Mesenteric fat pad (tissue), 1 donor: ENCODE data around the gene PRKCQ. TPM values are rescaled to one million over a fixed set of nuclear protein-coding genes. Genes with fewer than 3 reads are reported as not detected.
A peak's percentile ranks its signal among the peaks of the same experiment; 100 is the strongest.
"Not testable (repeated sequence)": the region's sequence is repeated elsewhere in the genome, so short reads cannot be mapped to it uniquely, and the experiment has no call there.

Source experiments
- DNase-seq: peaks from one replicate; pipeline ENCODE4 v3.0.0-alpha.2; 2020; ENCODE audit warnings: low spot score
- total RNA-seq: library from RNA; stranded (reverse); fragmentation: NEBNext Ultra II Directional; extraction: Animal tissue kit (Norgen Biotek cat#: 25700); gene quantifications from one replicate; pipeline ENCODE4 v1.2.1, GENCODE V29; 2021
- donor health status: DM: yes; HTN: yes; CAD: no.

The PRKCQ gene
- total RNA-seq, 1 donor from 2014 or later: 0.35 TPM

DNA sequence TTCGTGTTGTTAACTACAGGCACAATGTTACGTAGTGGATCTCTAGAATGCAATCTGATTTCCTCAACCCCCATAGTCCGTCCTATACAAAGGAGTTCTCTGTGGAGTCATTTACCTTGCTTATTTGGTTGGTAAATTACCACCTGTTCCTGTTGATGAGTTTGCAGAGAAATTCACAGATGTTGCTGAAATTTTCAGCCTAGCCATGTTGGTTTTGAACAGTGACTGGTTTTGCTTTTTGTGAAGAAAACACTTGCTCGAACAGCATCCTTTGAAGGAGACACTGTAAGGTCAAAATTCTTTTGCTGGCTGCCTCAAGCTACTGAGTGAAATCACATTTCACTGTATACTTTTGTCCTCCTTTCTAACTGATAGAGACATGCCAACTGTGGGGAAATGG lies 15.4 kb upstream of the PRKCQ start:
- DNase-seq: no peak

DNA sequence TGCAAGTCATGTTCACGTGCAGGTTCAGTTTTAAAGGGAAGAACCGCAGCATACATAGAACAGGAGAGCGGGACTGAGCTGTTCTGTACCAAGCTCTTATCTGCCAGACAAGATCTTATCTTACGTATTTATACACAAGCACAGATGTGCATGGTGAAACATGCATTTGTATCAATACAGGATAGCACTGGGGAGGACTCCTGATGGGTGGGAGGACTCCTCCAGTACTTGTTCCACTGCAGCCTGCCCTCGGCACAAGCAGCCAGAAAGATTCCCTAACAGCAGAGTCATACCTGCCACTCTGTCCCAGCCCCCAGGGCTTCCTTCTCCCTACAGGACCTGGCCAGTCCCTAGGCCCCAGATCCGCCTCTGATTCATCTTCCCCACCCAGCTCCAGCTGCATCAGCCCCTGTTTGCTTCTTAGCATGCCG lies 13.2 kb upstream of the PRKCQ start:
- DNase-seq: no peak

DNA sequence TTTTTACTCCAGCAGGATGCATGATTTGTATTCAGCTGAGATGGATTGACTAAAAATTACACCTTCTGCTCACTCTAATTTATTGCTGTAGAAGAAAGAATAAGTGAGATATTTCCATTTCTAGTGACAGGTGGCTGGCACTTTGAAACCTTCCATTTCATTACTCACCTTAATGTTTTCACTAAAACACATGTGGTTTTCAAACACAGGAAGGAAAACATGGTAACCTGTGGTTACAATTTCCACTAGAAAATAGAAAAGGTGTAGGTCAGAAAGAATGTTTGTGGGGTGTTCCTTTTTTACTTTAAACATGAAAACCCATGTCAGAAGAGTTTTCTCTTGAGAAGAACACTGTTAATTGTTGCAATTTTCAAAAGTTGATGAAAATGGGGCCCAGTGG lies 12.0 kb upstream of the PRKCQ start:
- no peak for DNase-seq

DNA sequence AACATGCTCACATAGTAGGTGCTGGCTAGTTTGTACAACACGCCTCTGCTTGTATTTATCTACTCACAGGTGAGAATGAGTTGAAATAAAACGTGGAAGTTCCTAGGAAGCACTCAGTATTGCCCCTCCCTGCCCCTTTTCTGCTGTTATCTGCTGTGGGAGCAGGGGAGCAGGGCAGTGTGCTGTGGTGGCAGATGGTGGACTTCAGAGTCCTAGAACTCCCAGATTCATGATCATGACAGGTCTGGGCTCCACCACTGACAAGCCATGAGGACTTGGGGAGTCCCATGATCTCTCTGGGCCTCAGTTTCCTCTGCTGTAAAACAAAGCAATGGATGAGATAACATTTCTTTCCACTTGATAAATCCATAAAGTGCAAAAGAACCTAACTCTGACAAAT lies 11.6 kb upstream of the PRKCQ start:
- DNase-seq: no peak

- DNase-seq: no peak
Observed at GRCh38 chr10:6590100-6590499, 10.0 kb upstream of the PRKCQ start.

- no peak for DNase-seq
Observed at GRCh38 chr10:6589287-6590094, 9.4 kb upstream of the PRKCQ start.

GRCh38 chr10:6588845-6589244 lies 8.8 kb upstream of the PRKCQ start:
- DNase-seq: no peak

DNA sequence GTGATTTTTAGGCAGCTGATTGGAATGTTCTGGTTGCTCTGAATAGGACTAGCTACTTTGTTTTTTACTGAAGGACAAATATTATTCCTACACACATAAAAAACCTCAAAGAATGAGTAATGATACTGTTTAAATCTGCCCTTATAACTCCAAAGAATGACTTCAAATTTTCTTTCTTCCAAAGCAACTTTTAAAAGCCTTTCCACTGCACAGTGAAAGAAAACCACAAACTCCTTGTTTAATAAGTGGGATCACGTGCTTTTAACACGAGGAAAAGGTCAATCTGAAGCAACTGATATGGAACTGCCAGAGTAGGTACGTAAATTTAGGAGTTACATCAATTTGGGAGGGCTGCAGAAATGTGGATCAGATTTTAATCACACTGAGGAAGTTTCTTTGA lies 8.0 kb upstream of the PRKCQ start:
- no peak for DNase-seq

- DNase-seq: no peak
Observed at GRCh38 chr10:6586501-6586900, 6.4 kb upstream of the PRKCQ start.

DNA sequence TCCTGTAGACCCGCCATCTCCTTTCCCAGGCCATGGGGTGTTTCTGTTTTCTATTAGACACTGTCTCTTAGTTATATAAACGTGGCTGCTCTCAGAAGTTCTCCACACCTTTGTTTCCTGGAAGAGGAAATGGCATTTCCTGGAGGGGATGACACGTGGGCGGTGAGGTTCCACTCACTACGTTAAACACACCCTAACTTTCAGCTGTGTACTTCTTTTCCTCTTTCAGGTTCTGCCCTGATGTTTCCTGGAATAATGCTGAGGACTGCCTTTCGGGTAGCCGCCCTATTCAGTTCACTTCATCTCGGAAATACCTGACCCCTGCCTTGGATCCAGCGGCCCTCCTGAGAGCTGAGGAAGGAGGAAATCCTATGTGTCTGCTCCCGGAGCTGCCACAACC lies 3.4 kb upstream of the PRKCQ start:
- no peak for DNase-seq

DNA sequence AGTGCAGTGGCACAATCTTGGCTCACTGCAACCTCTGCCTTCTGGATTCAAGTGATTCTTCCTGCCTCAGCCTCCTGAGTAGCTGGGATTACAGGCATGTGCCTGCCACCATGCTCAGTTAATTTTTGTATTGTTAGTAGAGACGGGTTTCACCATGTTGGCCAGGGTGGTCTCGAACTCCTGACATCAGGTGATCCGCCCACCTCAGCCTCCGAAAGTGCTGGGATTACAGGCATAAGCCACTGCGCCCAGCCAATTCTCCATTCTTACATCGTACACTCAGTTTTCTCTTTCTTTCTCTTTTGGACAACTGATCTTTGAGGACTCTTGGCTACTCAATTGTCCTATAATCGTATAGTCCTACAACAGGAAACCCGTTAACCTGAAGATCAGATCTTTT lies 2.8 kb upstream of the PRKCQ start:
- DNase-seq: not testable (repeated sequence)

GRCh38 chr10:6582298-6582697 lies 2.2 kb upstream of the PRKCQ start:
- no peak for DNase-seq

DNA sequence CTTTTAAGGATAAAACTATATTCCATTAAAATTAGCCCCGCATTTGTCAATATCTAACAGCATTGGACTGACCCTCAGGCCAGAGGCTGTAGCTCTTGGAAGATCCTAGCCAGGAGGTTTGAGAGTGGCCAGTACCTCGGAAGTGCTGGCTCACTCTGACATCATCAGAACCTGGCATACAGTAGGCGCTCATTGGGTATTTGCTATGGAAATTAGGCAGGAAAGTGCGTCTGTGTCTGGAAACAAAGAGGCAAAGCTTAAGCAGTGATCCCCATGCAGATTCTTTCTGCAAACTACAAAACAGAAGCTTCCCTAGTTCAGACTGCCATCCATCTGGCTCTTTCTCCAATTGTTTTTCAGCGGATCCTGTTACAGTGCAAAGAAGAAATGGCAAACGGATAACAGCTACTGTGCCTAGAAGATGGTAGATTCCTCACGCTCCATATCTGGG lies 1.7 kb upstream of the PRKCQ start:
- no peak for DNase-seq

DNA sequence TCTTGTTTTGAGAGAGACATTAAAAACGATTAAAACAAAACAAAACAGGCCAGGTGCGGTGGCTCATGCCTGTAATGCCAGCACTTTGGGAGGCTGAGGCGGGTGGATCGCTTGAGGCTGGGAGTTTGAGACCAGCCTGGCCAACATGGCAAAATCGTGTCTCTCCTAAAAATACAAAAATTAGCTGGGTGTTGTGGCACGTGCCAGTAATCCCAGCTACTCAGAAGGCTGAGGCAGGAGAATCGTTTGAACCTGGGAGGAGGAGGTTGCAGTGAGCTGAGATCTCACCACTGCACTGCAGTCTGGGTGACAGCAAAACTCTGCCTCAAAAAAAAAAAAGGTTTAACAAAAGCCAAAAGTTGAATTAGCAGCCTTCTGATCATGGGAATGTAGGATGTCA lies 1.1 kb upstream of the PRKCQ start:
- not testable (repeated sequence) for DNase-seq

- DNase-seq: peak; percentile 93
Observed at GRCh38 chr10:6580279-6581029, 378 bp upstream of the PRKCQ start.

DNA sequence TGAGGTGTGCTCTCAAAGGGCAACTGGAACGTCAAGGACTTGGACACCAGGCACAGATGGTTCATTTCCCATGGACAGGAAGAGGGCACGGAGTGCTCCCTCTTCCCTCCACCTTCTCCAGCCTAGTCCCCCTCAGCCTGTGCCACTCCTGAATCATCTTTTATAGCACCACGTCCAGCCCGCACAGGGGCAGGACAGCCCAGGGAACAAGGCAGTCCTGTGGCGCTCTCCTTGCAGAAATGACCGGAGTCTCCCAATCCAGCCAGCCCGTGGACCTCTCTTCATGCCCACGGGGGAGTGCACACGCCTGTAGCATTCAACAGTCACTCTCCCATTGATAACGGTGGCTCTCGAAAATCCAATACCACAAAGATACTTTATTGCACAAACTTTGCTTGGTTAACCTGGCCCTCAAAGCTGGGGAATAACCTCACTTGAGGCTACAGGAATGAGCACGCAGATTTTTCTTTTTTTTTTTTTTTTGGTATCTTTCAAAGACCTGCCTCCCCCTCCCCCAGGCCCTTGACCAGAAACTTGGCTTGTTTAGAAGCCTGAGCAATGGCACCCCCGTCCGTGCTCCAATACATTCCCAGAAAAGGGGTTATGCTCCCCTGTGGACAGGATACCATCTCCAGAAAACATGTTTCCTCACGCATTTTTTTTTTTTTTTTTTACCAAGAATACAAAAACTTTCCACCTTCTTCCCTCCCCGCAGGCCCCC lies 733 bp downstream of the PRKCQ start:
- no peak for DNase-seq

- no peak for DNase-seq
Observed at GRCh38 chr10:6578795-6579182, 1.3 kb downstream of the PRKCQ start.

DNA sequence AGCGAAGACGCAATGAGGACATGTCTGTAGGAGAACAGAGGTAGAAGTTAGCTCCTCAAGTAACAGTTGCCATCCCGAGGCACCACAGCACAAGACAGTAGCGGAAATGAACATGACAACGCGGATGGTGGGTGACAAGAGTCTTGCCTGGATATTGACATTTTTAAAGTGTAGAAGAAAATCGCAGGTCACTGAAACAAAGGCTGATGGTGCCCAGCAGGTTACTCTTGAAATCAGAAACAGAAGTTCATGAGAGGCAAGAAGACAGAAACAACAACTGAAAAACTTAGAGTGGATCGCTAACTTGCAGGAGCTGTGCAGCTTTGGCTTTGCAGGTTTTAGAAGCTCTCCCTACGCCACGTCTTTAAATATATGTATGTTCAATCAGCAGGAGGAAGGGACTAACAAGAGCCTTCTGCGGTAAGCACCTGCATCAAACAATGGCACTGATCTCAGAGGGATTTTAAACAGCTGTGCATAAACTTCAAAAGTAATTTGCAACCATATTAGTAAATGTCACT lies 1.8 kb downstream of the PRKCQ start:
- no peak for DNase-seq

- DNase-seq: no peak
Observed at GRCh38 chr10:6576326-6576725, 3.8 kb downstream of the PRKCQ start.

- DNase-seq: no peak
Observed at GRCh38 chr10:6574664-6575176, 5.4 kb downstream of the PRKCQ start.

DNA sequence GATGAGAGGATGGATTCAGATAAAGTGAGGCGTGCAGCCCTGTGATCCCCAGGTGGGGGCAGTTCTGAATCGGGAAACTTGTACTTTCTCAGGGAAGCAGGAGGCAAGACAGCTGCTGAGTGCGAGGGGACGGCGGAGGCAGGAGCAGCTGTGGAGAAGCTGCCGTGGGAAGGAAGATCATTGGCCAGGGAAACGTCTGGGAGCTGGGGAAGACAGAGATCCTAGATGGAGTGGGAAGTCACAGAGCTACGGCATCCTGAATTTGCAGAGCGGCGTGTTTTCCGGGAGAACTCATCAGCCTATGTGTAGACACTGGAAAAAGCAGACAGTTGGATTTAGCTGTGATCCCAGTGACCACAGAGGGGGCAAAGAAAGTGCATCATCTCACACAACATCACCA lies 9.2 kb downstream of the PRKCQ start:
- no peak for DNase-seq

DNA sequence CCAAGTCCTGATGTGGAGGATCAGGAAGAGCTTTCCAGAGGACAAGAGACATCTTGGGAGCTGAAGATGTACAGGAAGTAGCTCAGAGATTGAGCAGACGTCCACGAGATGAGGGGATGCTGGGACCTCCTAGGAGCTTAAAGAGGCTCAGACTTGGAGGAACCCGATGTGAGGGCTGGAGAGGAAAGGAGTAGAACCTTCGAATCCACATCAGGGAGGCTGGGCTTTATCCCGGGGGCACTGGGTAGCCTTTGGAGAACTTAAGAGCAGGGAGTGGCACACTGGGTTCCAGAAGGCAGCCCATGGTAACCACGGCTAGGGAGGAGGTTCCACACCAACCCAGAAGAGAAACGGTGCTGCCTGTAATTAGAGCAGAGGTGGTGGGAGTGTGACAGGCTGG lies 10.8 kb downstream of the PRKCQ start:
- no peak for DNase-seq
